Stimulated activated CD8-positive, alpha-beta memory T cell treated with anti-CD3 and anti-CD28 coated beads, Interleukin-4, amount 100 ng/mL, for 1 hour (primary cell): ENCODE results near the gene POLR1F.

Experiments used
- DNase-seq, 2 donors: peaks; one replicate each; pipeline ENCODE4 v3.0.0-alpha.2; 2020; ENCODE audit warnings: low read depth in 2 of 2, low spot score in 1 of 2

Gene POLR1F

DNA sequence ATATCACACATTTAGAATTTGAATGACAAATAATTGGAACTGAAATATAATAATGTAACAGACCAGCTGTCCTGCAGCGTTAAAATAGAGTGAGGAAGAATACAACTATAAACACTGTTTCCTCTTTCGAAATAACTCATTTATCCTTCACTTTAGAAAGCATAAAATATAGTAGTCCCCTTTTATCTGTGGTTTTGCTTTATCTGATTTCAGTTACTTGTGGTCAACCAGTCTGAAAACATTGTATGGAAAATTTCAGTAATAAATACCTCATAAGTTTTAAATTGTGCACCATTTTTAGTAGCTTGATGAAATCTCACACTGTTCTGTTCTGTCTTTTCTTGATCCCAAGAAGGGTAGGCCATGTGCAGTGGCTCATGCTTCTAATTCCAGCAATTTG lies 31.7 kb downstream of the POLR1F start:
- DNase-seq, result no peak

- DNase-seq, result no peak
These were observed 33.0 kb downstream of the POLR1F start for GRCh38 chr7:19675816-19676215.

DNA sequence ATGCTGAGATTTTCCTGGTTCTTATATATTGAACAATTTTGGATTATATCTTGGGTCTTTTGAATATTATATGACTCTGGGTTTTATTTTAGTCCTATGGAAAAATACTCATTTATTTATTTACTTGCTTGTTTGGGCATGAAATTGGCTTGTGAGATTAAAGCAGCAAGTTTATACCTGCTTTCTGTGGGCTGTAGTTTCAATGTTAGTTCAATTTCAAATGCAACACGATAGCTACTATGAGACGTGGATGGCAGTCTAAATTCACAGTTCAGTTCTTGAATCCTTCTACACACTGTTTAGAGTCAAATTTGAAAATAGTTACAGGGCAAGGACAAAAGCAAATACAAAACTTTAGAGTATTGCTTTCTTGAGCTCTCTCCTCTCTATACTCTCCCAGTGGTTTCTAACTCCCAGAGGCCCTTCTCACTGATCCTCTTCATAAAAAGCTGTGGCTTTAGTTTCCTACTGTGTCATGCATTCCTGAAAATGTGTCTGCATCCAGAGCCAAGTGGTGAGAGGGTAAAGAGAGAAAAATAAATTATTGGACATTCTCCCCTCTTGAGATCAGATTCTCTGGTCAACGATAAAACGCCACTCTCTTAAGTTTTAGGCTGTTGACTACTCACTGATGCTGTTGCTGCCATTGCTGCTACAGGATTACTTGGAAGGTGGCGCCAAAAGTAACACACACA lies 34.4 kb downstream of the POLR1F start:
- DNase-seq, result no peak

GRCh38 chr7:19670806-19671205 lies 38.0 kb downstream of the POLR1F start:
- DNase-seq, result no peak

GRCh38 chr7:19665399-19666008 lies 43.3 kb downstream of the POLR1F start:
- no peak for DNase-seq

- DNase-seq, result no peak
These were observed 44.9 kb downstream of the POLR1F start for GRCh38 chr7:19663816-19664462.

DNA sequence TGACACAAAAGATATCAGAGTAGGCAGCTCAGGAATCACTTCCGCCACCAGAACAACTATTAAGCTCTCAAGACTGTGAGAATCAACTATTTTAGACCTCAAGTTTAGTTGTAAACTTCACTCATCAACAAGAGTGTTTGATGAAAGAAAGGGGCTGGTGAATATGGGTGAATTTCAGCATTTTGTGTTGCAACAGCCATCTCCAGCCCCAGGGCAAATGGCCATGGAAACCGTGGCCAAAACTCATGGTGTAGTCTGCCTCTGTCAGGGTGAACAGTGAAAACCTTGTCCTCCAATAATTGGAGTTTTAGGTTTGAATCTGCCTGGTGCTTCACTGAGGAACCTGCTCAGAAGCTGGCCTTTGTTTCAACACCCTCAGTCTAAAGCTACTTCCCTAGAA lies 60.0 kb downstream of the POLR1F start:
- no peak for DNase-seq
